ENCODE measurements around the gene NID1. TPM values are rescaled to one million over a fixed set of nuclear protein-coding genes. Genes with fewer than 3 reads are reported as not detected.

The NID1 gene
- total RNA-seq, 4 donors from 2014 or later: 180 to 391 (median 250) TPM

- TF ChIP-seq, protein P1, sequence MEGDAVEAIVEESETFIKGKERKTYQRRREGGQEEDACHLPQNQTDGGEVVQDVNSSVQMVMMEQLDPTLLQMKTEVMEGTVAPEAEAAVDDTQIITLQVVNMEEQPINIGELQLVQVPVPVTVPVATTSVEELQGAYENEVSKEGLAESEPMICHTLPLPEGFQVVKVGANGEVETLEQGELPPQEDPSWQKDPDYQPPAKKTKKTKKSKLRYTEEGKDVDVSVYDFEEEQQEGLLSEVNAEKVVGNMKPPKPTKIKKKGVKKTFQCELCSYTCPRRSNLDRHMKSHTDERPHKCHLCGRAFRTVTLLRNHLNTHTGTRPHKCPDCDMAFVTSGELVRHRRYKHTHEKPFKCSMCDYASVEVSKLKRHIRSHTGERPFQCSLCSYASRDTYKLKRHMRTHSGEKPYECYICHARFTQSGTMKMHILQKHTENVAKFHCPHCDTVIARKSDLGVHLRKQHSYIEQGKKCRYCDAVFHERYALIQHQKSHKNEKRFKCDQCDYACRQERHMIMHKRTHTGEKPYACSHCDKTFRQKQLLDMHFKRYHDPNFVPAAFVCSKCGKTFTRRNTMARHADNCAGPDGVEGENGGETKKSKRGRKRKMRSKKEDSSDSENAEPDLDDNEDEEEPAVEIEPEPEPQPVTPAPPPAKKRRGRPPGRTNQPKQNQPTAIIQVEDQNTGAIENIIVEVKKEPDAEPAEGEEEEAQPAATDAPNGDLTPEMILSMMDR (IDR thresholded peaks at IDR 0.05; ENCODE audit: low read depth): no peak
These were observed 5.9 kb downstream of the NID1 start for GRCh38 chr1:236059011-236059410.

DNA sequence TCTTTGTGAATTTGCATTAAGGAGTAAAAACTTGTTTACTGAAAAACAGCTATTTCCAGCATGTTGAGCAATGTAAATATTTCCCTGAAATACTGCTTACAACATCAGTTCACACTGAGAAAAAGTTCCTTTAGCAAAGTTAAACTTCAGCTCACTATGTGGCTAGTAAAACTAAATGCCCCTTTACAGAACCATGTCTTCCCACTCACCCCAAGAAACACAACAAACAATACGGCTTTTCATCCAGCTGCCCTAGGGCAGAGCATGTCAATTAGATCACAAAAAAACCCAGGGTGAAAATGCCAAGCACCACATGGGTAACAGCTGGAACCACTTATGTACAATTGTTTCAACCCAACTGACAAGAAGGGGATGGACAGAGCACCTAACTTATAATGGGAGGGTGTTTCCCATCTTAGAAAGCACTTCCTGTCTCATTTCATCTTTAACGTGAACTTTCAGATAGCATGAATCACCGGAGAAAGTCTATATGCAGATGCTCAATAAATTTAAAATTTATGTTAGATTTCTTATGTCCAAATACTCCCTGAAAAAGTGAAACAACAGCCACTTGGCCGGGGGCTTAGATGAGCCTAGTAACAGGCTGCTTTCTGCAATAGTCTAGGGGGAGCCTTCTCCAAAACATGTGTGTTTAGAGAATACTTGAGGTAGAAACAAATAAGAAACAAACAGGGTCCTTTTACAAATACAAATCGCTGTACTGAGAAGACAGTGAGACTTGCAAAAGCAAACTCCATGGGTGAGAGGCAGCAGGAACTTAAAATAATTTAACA, 6.6 kb downstream of the NID1 start:
- TF ChIP-seq, protein P1 (IDR thresholded peaks at IDR 0.05; ENCODE audit: low read depth): no peak

DNA sequence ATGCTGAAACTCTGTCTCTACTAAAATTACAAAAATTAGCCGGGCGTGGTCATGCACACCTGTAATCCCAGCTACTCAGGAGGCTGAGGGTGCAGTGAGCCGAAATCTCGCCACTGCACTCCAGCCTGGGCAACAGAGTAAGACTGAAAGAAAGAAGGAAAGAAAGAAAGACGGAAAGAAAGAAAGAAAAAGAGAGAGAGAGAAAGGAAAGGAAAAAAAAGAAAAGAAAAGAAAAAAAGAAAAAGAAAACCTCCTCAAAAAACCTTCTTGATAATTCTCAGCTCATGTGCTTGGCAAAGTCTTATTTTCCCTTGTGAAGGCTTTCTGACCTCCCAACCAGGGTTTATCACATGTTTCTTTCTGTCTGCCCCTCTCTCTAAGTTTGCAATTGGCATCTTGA, 7.3 kb downstream of the NID1 start:
- TF ChIP-seq, protein P1 (IDR thresholded peaks at IDR 0.05; ENCODE audit: low read depth): no peak

- TF ChIP-seq, protein P1 (IDR thresholded peaks at IDR 0.05; ENCODE audit: low read depth): no peak
These were observed 12.5 kb downstream of the NID1 start for GRCh38 chr1:236052232-236052993.

GRCh38 chr1:236051242-236051791, 13.6 kb downstream of the NID1 start:
- TF ChIP-seq, protein P1 (IDR thresholded peaks at IDR 0.05; ENCODE audit: low read depth): no peak

GRCh38 chr1:236045771-236046170, 19.1 kb downstream of the NID1 start:
- TF ChIP-seq, protein P1 (IDR thresholded peaks at IDR 0.05; ENCODE audit: low read depth): no peak

GRCh38 chr1:236044341-236044740, 20.5 kb downstream of the NID1 start:
- TF ChIP-seq, protein P1 (IDR thresholded peaks at IDR 0.05; ENCODE audit: low read depth): no peak

Data from subcutaneous adipose tissue (tissue), 4 donors.